ENCODE results near the gene LGALS3BP.

Gene LGALS3BP

DNA sequence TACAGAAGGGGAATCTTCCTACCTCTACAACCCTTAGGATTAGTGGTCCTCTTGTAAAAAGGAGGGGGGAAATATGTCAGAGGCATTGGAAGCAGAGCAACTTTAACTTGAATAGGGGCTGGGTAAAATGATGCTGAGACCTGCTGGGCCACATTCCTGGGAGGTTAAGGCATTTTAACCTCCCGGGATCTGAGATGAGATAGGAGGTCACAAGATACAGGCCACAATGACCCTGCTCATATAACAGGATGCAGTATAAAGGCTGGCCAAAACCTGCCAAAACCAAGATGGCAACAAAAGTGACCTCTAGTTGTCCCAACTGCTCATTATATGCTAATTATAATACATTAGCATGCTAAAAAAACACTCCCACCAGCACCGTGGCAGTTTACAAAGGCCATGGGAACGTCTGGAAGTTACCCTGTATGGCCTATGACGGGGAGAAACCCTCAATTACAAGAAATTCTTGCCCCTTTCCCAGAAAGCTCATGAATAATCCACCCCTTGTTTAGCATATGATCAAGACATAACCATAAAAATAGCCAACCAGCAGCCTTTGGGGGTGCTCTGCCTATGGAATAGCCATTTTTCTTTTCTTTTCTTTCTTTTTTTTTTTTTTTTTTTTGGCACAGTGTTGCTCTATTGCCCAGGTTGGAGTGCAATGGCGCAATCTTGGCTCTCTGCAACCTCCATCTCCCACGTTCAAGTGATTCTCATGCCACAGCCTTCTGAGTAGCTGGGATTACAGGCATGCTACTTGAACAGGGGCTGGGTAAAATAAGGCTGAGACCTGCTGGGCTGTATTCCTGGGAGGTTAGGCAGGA lies 38.0 kb upstream of the LGALS3BP start:
- no peak for TF ChIP-seq TAF1 (IDR thresholded peaks at IDR 0.05; ENCODE audit: low read depth)
- no peak for TF ChIP-seq EP300 (IDR thresholded peaks at IDR 0.05; ENCODE audit: borderline replicate concordance)
- peak; percentile 85 for TF ChIP-seq TEAD4 (IDR thresholded peaks at IDR 0.05)
- no peak for TF ChIP-seq CREB1 (IDR thresholded peaks at IDR 0.05; ENCODE audit: low read depth)
- 0 out of 2 replicates have a peak, but pooled peaks have one; percentile 12 for TF ChIP-seq YY1 (IDR thresholded peaks at IDR 0.05; ENCODE audit: low read depth)
- TF ChIP-seq CEBPB (IDR thresholded peaks at IDR 0.05), result peak; percentile 44; the same call in 1 of the 2 replicates
- TF ChIP-seq RAD21 (IDR thresholded peaks at IDR 0.05; ENCODE audit: low read depth), result no peak
- TF ChIP-seq, protein P1, sequence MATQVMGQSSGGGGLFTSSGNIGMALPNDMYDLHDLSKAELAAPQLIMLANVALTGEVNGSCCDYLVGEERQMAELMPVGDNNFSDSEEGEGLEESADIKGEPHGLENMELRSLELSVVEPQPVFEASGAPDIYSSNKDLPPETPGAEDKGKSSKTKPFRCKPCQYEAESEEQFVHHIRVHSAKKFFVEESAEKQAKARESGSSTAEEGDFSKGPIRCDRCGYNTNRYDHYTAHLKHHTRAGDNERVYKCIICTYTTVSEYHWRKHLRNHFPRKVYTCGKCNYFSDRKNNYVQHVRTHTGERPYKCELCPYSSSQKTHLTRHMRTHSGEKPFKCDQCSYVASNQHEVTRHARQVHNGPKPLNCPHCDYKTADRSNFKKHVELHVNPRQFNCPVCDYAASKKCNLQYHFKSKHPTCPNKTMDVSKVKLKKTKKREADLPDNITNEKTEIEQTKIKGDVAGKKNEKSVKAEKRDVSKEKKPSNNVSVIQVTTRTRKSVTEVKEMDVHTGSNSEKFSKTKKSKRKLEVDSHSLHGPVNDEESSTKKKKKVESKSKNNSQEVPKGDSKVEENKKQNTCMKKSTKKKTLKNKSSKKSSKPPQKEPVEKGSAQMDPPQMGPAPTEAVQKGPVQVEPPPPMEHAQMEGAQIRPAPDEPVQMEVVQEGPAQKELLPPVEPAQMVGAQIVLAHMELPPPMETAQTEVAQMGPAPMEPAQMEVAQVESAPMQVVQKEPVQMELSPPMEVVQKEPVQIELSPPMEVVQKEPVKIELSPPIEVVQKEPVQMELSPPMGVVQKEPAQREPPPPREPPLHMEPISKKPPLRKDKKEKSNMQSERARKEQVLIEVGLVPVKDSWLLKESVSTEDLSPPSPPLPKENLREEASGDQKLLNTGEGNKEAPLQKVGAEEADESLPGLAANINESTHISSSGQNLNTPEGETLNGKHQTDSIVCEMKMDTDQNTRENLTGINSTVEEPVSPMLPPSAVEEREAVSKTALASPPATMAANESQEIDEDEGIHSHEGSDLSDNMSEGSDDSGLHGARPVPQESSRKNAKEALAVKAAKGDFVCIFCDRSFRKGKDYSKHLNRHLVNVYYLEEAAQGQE (IDR thresholded peaks at IDR 0.05; ENCODE audit: low read depth), result no peak
- no peak for TF ChIP-seq NFIC (IDR thresholded peaks at IDR 0.05)
- TF ChIP-seq, protein P2, sequence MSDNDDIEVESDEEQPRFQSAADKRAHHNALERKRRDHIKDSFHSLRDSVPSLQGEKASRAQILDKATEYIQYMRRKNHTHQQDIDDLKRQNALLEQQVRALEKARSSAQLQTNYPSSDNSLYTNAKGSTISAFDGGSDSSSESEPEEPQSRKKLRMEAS (IDR thresholded peaks at IDR 0.05), result no peak
- TF ChIP-seq ZBTB7A (IDR thresholded peaks at IDR 0.05; ENCODE audit: low read depth), result no peak
- no peak for TF ChIP-seq EGR1 (IDR thresholded peaks at IDR 0.05)
- TF ChIP-seq TCF12 (IDR thresholded peaks at IDR 0.05; ENCODE audit: low read depth), result peak; percentile 31; the same call in 1 of the 2 replicates
- TF ChIP-seq, protein P3, sequence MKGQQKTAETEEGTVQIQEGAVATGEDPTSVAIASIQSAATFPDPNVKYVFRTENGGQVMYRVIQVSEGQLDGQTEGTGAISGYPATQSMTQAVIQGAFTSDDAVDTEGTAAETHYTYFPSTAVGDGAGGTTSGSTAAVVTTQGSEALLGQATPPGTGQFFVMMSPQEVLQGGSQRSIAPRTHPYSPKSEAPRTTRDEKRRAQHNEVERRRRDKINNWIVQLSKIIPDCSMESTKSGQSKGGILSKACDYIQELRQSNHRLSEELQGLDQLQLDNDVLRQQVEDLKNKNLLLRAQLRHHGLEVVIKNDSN (IDR thresholded peaks at IDR 0.05), result no peak
- TF ChIP-seq FOXM1 (IDR thresholded peaks at IDR 0.05; ENCODE audit: borderline replicate concordance, low read depth), result no peak

DNA sequence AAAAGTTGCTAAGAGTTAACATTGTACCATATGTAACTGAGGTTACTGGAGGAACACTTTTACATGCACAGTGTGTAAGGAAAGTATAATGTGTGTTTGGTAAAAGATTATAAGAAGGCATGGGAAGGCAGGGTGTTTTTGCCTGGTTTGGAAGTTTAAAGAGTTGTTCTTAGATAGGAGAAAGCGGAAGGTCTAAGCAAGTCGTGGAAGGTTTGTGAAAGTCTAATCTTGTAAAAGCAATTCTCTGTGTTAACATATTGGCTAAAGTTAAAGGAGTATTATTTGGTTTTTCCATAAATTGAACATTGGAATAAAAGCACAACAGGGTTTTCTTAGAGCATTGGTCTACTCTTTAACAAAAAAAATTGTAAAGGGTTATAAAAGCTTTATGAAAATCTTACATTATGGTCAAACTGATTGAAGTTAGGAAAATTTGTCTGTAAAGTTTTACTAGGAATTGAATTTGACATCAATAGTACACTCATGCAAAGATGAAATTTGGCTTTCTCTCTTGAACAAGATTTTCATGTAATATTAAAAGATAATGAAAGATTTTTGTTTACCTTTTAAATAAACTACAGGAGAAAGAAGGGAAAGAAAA lies 34.5 kb upstream of the LGALS3BP start:
- TF ChIP-seq NFIC (IDR thresholded peaks at IDR 0.05) (no peak), EP300 (IDR thresholded peaks at IDR 0.05; ENCODE audit: borderline replicate concordance) (no peak), TEAD4 (IDR thresholded peaks at IDR 0.05) (no peak), TAF1 (IDR thresholded peaks at IDR 0.05; ENCODE audit: low read depth) (no peak), CEBPB (IDR thresholded peaks at IDR 0.05) (no peak)
- TF ChIP-seq, protein P2 (IDR thresholded peaks at IDR 0.05), result no peak

DNA sequence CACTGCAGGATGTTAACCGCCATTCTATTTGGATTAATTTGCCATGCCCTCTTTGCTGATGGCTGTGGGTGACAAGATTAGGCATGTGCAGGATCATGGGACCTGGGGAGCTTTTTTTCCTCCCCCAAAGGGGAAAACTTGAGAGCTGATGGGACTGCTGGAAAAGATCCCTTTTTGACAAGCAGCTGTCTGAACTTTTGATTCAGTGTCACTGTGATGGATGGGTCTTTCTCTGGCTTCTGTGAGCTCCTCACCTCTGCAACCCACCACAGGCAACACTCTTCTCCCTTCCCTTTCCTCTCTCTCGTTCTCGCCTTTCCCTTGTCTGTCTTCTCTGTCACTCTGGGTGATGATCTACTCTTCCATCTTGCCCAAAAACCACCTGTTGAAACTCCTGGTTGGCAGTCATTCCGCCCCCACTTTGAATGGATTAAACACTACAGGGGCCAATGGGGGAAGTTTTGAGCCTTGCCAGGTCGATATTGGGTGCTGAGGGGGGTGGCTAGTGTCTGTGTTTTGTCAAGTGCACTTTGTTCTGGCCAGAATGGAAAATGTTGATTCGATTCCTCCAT lies 32.9 kb upstream of the LGALS3BP start:
- TF ChIP-seq, protein P1 (IDR thresholded peaks at IDR 0.05; ENCODE audit: low read depth), result no peak
- TF ChIP-seq, protein P2 (IDR thresholded peaks at IDR 0.05), result no peak
- no peak for TF ChIP-seq CEBPB (IDR thresholded peaks at IDR 0.05)
- TF ChIP-seq YY1 (IDR thresholded peaks at IDR 0.05; ENCODE audit: low read depth), result no peak
- TF ChIP-seq FOXM1 (IDR thresholded peaks at IDR 0.05; ENCODE audit: borderline replicate concordance, low read depth), result no peak
- TF ChIP-seq, protein P3 (IDR thresholded peaks at IDR 0.05), result no peak
- no peak for TF ChIP-seq NFIC (IDR thresholded peaks at IDR 0.05)
- no peak for TF ChIP-seq TCF12 (IDR thresholded peaks at IDR 0.05; ENCODE audit: low read depth)
- TF ChIP-seq RAD21 (IDR thresholded peaks at IDR 0.05; ENCODE audit: low read depth), result no peak
- no peak for TF ChIP-seq TAF1 (IDR thresholded peaks at IDR 0.05; ENCODE audit: low read depth)

DNA sequence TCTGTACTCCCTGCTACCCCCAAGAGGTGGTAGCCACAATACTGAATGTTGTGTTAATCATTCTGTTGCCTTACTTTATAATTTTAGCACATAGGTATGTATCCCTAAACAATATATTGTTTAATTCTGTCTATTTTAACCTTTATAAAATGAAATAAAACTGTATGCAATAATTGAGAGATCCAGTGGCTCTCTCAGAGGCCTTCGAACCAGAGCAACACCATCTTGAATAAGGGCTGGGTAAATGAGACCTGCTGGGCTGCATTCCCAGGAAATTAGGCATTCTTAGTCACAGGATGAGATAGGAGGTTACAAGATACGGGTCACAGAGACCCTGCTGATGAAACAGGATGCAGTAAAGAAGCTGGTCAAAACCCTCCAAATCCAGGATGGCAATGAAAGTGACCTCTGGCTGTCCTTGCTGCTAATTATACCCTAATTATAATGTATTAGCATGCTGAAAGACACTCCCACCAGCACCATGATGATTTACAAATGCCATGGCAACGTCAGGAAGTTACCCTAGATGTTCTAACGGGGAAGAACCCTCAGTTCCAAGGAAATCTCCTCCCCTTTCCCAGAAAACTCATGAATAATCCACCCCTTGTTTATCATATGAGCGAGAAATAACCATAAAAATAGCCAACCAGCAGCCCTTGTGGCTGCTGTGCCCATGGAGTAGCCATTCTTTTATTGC lies 31.9 kb upstream of the LGALS3BP start:
- TF ChIP-seq CEBPB (IDR thresholded peaks at IDR 0.05) (no peak), NFIC (IDR thresholded peaks at IDR 0.05) (no peak), FOXM1 (IDR thresholded peaks at IDR 0.05; ENCODE audit: borderline replicate concordance, low read depth) (no peak), RAD21 (IDR thresholded peaks at IDR 0.05; ENCODE audit: low read depth) (no peak), YY1 (IDR thresholded peaks at IDR 0.05; ENCODE audit: low read depth) (no peak), TCF12 (IDR thresholded peaks at IDR 0.05; ENCODE audit: low read depth) (no peak)
- TF ChIP-seq, protein P3 (IDR thresholded peaks at IDR 0.05), result no peak
- TF ChIP-seq, protein P1 (IDR thresholded peaks at IDR 0.05; ENCODE audit: low read depth), result no peak
- TF ChIP-seq, protein P2 (IDR thresholded peaks at IDR 0.05), result no peak
